HG03135 (cell line): ENCODE measurements around the gene SLC35G6.
"Not testable (repeated sequence)": the region's sequence is repeated elsewhere in the genome, so short reads cannot be mapped to it uniquely, and the experiment has no call there.

Experiments used
- ATAC-seq: cut with Tn5 transposase; IDR thresholded peaks from one replicate; pipeline ENCODE4 v1.9.1; 2021; ENCODE audit warnings: mild to moderate bottlenecking, moderate library complexity; ENCODE audit not compliant: unreplicated experiment

SLC35G6 gene

GRCh38 chr17:7459961-7460545 lies 21.2 kb upstream of the SLC35G6 start:
- no peak for ATAC-seq

DNA sequence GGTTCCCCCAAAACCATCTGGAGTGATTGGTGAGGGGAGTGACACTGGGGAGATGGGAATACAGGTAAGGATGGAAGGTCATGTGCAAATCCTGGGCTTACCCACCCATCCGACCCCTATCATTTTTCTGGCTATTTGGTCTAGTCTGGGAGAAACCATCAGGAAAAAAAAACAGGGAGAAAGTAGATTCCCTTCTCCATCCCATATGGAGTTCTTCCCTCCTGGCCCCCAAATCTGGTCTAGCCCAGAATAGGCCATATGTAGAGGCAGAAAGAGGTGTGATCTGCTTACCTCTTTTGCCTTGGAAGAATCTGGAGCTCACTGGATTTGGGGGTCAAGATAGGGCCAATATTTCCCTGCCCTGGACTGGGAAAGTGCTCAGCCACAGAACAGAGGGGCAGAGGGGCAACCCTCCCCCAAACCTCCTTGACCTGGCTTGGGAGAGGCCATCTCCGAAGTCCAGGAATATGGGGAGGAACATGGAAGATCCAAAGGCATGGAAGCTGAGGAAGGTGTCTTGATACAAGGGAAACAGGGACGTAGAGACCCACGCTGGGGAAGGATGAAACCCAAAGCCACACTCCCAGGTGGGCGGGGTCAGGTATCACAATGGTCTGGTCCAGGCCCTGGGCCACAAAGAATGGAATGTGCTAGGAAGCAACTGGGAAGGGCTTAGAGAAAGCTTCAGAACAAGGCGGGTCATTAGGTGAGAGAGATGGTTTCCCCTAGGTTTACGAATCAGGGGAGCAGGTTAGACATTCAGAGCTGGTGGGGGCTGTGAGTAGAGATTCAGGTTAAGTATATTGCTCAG lies 20.2 kb upstream of the SLC35G6 start:
- ATAC-seq, result no peak

DNA sequence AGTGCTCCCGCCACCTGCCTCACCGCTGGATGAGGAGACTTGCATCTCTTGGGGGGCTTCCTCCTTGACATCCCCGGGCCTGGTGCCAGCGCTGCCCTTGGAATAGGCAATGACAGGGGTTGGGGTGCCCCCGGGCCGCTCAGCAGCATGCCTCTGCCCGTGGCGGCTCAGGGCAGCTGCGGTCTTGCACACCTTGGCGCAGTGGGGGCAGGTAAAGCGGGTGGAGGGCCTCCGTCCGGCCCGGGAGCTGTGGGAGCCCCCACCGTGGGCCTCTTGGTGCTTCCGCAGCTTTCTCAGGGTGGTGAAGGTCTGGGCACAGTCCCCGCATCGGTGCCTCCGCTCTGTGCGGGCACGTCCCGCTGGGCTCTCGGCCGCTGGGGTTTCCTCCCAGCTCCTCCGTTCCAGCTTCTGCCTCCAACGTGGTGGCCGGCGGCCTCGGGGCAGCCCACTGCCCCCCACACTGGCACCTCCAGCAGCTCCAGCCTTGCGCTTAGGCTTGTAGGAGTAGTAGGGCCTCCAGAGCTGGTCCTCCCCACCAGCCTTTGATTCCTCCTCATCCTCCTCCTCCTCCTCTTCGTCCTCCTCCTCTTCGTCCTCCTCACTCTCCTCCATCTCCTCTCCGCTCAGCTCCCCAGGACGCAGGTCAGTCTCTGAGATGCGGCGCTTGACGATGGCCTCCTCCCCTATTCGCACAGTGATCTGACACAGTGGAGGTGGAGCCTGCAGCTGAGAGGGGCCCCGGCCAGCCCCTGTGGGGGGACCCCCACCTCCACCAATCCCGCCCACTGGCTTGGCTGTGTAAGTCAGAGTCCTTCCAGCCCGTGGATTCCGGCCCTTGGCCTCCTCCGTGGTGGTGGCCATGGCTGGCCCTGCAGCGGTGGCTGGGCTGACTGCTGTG lies 18.5 kb upstream of the SLC35G6 start:
- ATAC-seq, result no peak

- no peak for ATAC-seq
Observed at GRCh38 chr17:7463372-7463846, 17.8 kb upstream of the SLC35G6 start.

GRCh38 chr17:7464081-7464480 lies 17.2 kb upstream of the SLC35G6 start:
- no peak for ATAC-seq

DNA sequence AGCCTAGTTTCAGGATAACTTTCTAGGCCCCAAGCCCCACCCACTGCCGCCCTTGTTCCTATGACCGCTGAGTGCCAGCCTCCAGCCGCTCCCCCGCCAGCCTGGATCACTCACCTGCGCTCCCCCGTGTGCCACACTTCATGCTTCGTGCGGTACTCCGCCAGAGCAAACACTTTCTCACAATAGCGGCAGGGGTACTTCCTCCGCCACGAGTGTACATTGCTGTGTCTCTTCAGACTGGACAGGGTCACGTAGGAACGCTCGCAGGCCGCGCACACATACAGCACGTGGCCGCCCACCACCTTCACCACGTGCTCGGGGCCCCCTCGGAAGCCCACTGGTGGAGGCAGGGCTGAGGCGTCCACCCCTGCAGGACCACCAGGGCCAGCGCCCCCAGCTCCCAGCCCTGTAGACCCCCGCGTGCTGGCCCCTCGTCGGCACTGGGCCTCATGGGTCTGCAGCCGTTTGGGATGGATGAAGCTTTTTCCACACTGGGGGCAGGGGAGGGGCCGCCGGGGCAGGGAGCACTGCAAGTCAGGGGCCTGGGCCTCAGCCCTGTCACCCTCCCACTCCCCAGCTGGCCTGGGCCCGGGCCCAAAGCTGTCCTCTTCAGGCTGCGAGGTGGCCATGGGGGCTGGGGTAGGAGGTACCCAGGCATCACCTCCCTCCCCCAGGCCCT lies 15.5 kb upstream of the SLC35G6 start:
- ATAC-seq, result no peak

- no peak for ATAC-seq
Observed at GRCh38 chr17:7466318-7466638, 15.0 kb upstream of the SLC35G6 start.

- ATAC-seq, result no peak
Observed at GRCh38 chr17:7466639-7467341, 14.5 kb upstream of the SLC35G6 start.

DNA sequence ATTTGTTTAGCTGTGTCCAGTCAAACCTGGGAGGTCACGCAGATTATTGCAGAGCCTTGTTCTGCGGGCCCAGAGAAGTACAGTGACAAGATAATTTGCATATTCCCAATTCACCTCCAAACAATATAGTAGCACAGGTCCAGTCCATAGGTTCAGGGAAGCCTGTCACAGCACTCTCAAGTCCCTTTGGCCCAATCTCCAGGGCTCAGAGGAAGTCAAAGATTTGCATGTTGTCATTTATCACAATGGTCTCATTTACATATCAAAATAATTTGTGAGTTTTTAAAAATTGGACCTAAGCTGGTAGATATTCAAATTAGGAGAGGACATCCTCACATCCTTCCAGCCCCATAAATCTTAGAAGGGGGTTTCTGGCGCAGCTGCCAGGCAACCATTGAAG lies 13.7 kb upstream of the SLC35G6 start:
- no peak for ATAC-seq

DNA sequence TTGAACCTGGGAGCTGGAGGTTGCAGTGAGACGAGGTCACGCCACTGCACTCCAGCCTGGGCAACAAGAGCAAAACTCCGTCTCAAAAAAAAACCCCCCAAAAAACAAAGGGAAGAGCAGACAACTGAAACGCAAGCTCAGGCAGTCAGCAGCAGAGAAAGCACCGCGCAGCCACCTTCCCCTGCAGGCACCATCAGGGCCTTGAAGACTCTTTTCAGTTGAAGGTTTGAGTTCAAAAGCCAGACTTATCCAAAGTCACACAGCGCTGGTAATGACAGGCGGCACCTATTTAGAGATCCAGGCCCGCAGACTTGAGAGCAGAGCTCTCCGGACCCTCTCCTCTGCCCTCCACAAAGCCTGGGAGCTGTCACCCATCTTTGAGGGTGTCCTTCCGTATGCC lies 13.0 kb upstream of the SLC35G6 start:
- no peak for ATAC-seq

- no peak for ATAC-seq
Observed at GRCh38 chr17:7468804-7469389, 12.3 kb upstream of the SLC35G6 start.

GRCh38 chr17:7469843-7470242 lies 11.4 kb upstream of the SLC35G6 start:
- not testable (repeated sequence) for ATAC-seq

DNA sequence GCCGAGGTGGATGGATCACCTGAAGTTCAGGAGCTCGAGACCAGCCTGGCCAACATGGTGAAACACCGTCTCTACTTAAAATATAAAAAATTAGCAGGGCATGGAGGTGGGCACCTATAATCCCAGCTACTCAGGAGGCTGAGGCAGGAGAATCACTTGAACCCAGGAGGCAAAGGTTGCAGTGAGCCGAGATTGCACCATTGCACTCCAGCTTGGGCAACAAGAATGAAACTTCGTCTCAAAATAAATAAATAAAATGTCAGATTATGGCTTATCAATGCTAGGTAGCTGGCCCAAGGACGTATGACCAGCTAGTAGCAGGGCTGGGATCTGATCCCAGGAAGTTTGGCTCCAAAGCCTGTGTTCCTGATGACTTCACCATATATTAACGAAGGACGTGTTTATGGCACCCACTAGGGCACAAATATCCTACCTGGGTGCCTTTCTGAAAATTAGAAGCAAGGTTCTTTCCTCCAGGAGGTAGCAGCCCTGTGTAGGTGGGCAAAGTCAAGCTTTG lies 10.7 kb upstream of the SLC35G6 start:
- not testable (repeated sequence) for ATAC-seq

DNA sequence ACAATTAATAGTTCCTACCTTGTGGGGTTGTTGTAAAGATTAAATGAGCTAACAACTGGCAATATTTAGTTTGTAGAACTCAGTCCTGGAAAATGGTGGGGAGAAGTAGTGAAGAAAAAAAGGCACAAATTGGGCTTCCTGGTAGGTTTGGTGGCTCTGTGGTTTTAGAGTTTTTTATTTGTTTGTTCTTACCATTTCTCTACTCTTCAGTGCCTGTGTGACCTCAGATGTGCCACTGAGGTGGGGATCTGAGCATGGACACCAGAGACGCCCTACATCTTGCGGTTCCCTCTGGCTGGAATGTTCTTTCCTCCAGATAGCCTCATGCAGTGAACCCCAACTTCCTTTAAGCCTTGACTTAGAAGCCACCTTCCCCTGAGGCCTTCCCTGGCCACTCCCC lies 9.5 kb upstream of the SLC35G6 start:
- no peak for ATAC-seq

DNA sequence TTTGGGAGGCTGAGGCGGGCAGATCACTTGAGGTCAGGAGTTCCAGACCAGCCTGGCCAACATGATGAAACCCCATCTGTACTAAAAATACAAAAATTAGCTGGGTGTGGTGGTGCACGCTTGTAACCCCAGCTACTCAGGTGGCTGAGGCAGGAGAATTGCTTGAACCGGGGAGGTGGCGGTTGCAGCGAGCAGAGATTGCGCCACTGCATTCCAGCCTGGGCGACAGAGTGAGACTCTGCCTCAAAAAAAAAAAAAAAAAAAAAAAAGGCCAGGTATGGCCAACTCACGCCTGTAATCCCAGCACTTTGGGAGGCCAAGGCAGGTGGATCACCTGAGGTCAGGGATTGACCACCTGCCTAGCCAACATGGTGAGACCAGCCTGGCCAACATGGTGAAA lies 6.5 kb upstream of the SLC35G6 start:
- ATAC-seq, result not testable (repeated sequence)

DNA sequence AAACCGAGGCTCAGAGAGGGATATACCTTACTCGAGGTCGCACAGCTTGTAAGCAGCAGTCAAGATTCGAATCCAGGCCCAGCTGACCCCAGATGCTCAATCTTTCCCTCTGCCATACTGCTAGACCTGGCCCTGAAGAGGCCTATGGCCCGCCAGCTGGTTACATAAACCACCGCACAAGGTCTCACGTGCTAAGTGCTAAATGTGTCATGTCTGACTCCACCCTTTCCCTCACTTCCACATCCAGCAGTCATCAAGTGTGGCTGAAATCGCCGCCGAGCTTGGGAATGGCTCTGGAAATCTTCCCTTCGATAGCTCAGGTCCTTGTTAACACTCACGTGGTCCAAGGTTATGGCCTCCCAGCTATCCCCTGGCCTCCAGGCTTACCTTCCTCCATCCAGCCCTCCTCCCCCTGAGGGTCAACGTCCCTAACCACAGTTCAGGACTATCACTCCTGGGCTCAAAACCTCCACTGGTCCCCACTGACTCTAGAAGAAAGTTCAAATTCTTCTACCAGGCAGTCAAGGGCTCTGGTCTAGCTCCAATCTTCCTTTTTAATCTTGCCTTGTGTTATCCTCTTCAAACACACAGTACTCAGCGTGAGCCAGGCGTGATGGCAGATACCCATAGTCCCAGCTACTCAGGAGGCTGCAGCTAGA lies 5.4 kb upstream of the SLC35G6 start:
- no peak for ATAC-seq

DNA sequence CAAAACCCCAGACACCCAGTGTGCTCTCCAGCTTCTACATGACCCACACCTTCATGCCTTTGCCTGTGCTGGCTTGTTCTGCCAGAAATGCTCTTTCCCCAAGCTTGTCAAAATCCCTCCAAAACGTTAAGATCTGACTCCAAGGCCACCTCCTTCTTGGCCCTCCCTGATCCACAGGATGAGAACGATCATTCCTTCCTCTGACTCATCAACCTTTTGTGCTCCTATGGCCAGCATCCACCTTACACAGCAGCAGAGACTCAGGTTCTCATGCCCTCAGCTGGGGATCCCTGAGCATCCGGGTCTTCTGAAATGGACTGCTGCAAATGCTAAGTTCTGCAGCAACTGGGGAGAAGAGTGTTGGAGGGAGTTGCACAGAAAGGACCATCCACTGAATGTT lies 4.8 kb upstream of the SLC35G6 start:
- ATAC-seq, result no peak

- no peak for ATAC-seq
Observed at GRCh38 chr17:7476951-7477350, 4.3 kb upstream of the SLC35G6 start.
